ENCODE results near the gene CIDEA. TPM values are rescaled to one million over a fixed set of nuclear protein-coding genes. Genes with fewer than 3 reads are reported as not detected.

Gene CIDEA
- total and polyA plus RNA-seq, 2 experiments from 2014 or later, result not detected

- H4K20me1 ChIP-seq (ENCODE audit: insufficient read depth), result no peaks in the 10 kb centered on the region
- no peaks in the 10 kb centered on the region for H3K9me2 ChIP-seq (ENCODE audit: insufficient read depth)
- no peak for TF ChIP-seq EZH2phosphoT487 (IDR thresholded peaks at IDR 0.05; ENCODE audit: insufficient read depth, low read depth)
- no peak for TF ChIP-seq EZH2 (IDR thresholded peaks at IDR 0.05; ENCODE audit: insufficient read depth, poor library complexity, severe bottlenecking)
- H3K27me3 ChIP-seq (replicated peaks; ENCODE audit: insufficient read depth), result peaks cover 25% of the 10 kb centered on the region
- peaks cover 7% of the 10 kb centered on the region for H3F3A ChIP-seq (ENCODE audit: insufficient read depth)
- peaks cover 12% of the 10 kb centered on the region; the same call in 1 of the 2 replicates for H3K4me1 ChIP-seq (ENCODE audit: insufficient read depth)
- no peaks in the 10 kb centered on the region for H3K9me3 ChIP-seq (ENCODE audit: low read depth)
- no peaks in the 10 kb centered on the region for H3K36me3 ChIP-seq (ENCODE audit: low read depth)
- no peak overlapping the region for H2AFZ ChIP-seq
- no peak overlapping the region for H3K4me3 ChIP-seq
- no peaks in the 10 kb centered on the region for H3K79me2 ChIP-seq (ENCODE audit: insufficient read depth)
- 45 to 48% methylated on average over 6 of the region's 6 CpGs for whole genome bisulfite sequencing, 2 experiments (ENCODE audit: low coverage in 1 of 2, low lambda C conversion rate in 2 of 2, missing lambda C conversion rate in 2 of 2)
- in situ Hi-C loops (cut with MboI), result no loop called here
- H3K27ac ChIP-seq, result no peak overlapping the region
- peak; percentile 54 for DNase-seq
- H3K4me2 ChIP-seq (ENCODE audit: unreplicated experiment), result no peak overlapping the region
- H3K9ac ChIP-seq, result no peak overlapping the region
Measured at GRCh38 chr18:12256951-12257350, 2.8 kb downstream of the CIDEA start.

DNA sequence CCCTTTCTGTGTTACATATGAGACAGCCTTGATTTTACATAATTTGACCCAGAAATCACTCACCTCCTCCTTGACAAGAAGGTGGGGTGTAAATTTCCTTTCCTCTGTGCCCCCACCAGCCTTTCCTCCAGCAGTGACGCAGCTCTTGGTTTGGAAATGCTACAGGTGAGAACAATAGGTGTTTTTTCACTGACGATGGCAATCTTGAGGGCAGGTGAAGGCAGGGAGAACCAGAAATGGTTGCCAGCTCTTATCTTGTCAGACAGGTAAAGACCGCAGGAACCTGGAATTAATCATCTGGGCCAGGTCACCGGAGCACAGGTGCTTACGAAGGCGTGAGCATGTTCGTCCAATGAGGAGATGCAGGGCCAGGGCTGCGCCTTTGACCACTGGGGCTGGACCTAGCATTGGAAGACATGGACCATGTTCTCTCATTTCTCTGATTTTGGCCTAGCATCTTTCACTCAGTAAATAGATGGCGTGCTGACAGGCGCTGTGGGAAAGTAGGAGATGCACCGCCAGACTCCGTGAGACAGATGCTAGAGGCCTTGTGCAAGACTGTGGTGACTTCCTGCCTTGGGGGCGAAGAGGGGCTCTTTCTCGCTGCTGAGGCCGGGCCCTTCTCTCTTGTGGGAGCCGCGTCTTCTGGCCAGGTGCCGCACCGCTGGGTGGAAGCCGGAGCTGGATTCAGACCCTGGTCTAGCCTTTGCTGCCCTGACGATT is 4.0 kb downstream of the CIDEA start:
- Histone ChIP-seq H3K4me3 (no peak overlapping the region), H3K4me1 (ENCODE audit: insufficient read depth) (peaks cover 12% of the 10 kb centered on the region; the same call in 1 of the 2 replicates), H3K36me3 (ENCODE audit: low read depth) (no peaks in the 10 kb centered on the region), H3K79me2 (ENCODE audit: insufficient read depth) (no peaks in the 10 kb centered on the region), H2AFZ (no peak overlapping the region), H3K27ac (no peak overlapping the region), H3K27me3 (replicated peaks; ENCODE audit: insufficient read depth) (peaks cover 27% of the 10 kb centered on the region), H3K9me3 (ENCODE audit: low read depth) (no peaks in the 10 kb centered on the region), H3K9ac (no peak overlapping the region), H3K9me2 (ENCODE audit: insufficient read depth) (no peaks in the 10 kb centered on the region), H4K20me1 (ENCODE audit: insufficient read depth) (no peaks in the 10 kb centered on the region), H3K4me2 (ENCODE audit: unreplicated experiment) (no peak overlapping the region), H3F3A (ENCODE audit: insufficient read depth) (peaks cover 7% of the 10 kb centered on the region)
- 90 to 92% methylated on average over 20 to 21 of the region's 21 CpGs for WGBS, 2 experiments (ENCODE audit: low coverage in 1 of 2, low lambda C conversion rate in 2 of 2, missing lambda C conversion rate in 2 of 2)
- TF ChIP-seq EZH2phosphoT487 (IDR thresholded peaks at IDR 0.05; ENCODE audit: insufficient read depth, low read depth), result no peak
- no peak for TF ChIP-seq EZH2 (IDR thresholded peaks at IDR 0.05; ENCODE audit: insufficient read depth, poor library complexity, severe bottlenecking)
- no peak for DNase-seq
- in situ Hi-C loops (cut with MboI), result no loop called here

DNA sequence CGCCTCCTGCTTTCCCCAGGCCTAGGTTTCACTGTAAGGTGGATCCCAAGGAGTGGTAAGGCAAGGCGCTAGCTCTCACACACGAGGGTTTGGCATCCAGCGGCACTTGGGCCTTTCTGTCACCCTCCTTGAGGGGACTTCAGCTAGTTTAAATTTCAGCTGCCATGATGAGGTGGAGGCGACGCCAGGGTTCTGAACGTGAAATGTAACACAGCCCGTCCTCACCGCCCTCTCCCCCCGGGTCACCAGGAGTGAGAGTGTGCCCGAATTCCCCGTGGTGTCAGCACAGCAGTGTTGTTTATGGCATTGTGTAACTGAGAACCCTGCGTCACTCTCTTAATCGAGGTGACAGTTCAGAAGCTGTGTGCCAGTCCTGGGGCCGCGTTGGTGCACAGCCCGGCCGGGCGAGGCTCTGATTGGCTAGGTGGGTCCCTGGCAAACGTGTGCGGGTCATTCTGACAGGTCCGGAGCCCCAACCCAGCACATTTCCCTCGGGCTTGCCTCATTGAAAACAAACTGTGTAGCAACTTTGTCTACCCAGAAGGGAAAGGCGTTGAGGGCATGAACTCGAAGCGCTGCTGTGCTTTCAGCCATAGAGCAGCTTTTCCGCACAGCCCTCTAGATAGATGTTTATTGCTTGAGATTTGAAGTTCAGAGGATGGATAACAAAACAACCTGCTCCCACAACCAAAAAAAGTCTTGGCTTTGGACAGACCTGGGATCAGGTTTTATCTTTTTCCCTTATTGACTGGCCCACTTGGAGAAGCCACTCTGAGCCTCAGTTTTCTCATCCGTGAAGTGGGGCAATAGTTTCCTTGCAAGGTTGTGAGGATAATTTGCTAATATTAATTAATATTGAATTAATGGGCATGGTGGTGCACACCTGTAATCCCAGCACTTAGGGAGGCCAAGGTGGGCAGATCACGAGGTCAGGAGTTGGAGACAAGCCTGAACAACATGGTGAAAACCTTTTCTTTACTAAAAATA is 4.9 kb downstream of the CIDEA start:
- Histone ChIP-seq H3K4me3 (no peak overlapping the region), H3K9ac (no peak overlapping the region), H3K27ac (no peak overlapping the region), H3K9me2 (ENCODE audit: insufficient read depth) (no peaks in the 10 kb centered on the region), H3F3A (ENCODE audit: insufficient read depth) (peaks cover 7% of the 10 kb centered on the region), H4K20me1 (ENCODE audit: insufficient read depth) (no peaks in the 10 kb centered on the region), H3K4me1 (ENCODE audit: insufficient read depth) (peaks cover 12% of the 10 kb centered on the region; the same call in 1 of the 2 replicates), H3K9me3 (ENCODE audit: low read depth) (no peaks in the 10 kb centered on the region), H3K27me3 (replicated peaks; ENCODE audit: insufficient read depth) (peaks cover 19% of the 10 kb centered on the region), H3K79me2 (ENCODE audit: insufficient read depth) (no peaks in the 10 kb centered on the region), H2AFZ (no peak overlapping the region), H3K36me3 (ENCODE audit: low read depth) (no peaks in the 10 kb centered on the region), H3K4me2 (ENCODE audit: unreplicated experiment) (no peak overlapping the region)
- WGBS, 2 experiments (ENCODE audit: low coverage in 1 of 2, low lambda C conversion rate in 2 of 2, missing lambda C conversion rate in 2 of 2), result 81 to 83% methylated on average over 28 to 29 of the region's 29 CpGs
- in situ Hi-C loops (cut with MboI), result no loop called here
- TF ChIP-seq EZH2phosphoT487 (IDR thresholded peaks at IDR 0.05; ENCODE audit: insufficient read depth, low read depth) (no peak), EZH2 (IDR thresholded peaks at IDR 0.05; ENCODE audit: insufficient read depth, poor library complexity, severe bottlenecking) (no peak)
- DNase-seq, result no peak

- H3K4me2 ChIP-seq (ENCODE audit: unreplicated experiment), result no peak overlapping the region
- no peak for DNase-seq
- H3K9me3 ChIP-seq (ENCODE audit: low read depth), result no peaks in the 10 kb centered on the region
- 77 to 80% methylated on average over 8 of the region's 8 CpGs for WGBS, 2 experiments (ENCODE audit: low coverage in 1 of 2, low lambda C conversion rate in 2 of 2, missing lambda C conversion rate in 2 of 2)
- no peaks in the 10 kb centered on the region for H3K79me2 ChIP-seq (ENCODE audit: insufficient read depth)
- TF ChIP-seq EZH2 (IDR thresholded peaks at IDR 0.05; ENCODE audit: insufficient read depth, poor library complexity, severe bottlenecking), result no peak
- TF ChIP-seq EZH2phosphoT487 (IDR thresholded peaks at IDR 0.05; ENCODE audit: insufficient read depth, low read depth), result no peak
- no peaks in the 10 kb centered on the region for H4K20me1 ChIP-seq (ENCODE audit: insufficient read depth)
- no peaks in the 10 kb centered on the region for H3K4me1 ChIP-seq (ENCODE audit: insufficient read depth)
- H3K27me3 ChIP-seq (replicated peaks; ENCODE audit: insufficient read depth), result peaks cover 33% of the 10 kb centered on the region
- H3K9me2 ChIP-seq (ENCODE audit: insufficient read depth), result no peaks in the 10 kb centered on the region
- in situ Hi-C loops (cut with MboI), result no loop called here
- no peak overlapping the region for H3K9ac ChIP-seq
- no peaks in the 10 kb centered on the region for H3K36me3 ChIP-seq (ENCODE audit: low read depth)
- H2AFZ ChIP-seq, result no peak overlapping the region
- no peak overlapping the region for H3K4me3 ChIP-seq
- no peak overlapping the region for H3K27ac ChIP-seq
- no peaks in the 10 kb centered on the region for H3F3A ChIP-seq (ENCODE audit: insufficient read depth)
Measured at GRCh38 chr18:12262748-12263147, 8.6 kb downstream of the CIDEA start.

All from GM23248 (cell line).